Fibroblast of villous mesenchyme (primary cell): ENCODE data around the gene NUDT1. TPM values are rescaled to one million over a fixed set of nuclear protein-coding genes. Genes with fewer than 3 reads are reported as not detected.

Experiments used
- DNase-seq: peaks from one replicate; pipeline ENCODE4 v3.0.0-alpha.2; 2010; ENCODE audit warnings: low read depth
- H3K4me3 ChIP-seq: 2 replicates; pipeline ENCODE4 v1.5.1; 2011; ENCODE audit warnings: low read depth, mild to moderate bottlenecking, low read length
- total RNA-seq: library from RNA; depleted of rRNA; stranded (reverse); fragments of >200 nt; gene quantifications from 2 replicates; pipeline ENCODE4 v1.2.3, GENCODE V29; 2012
- TF ChIP-seq, protein P1 (sequence below): IDR thresholded peaks from 2 replicates; pipeline ENCODE4 v1.5.1; 2012; ENCODE audit warnings: low read depth, mild to moderate bottlenecking, low read length; ENCODE audit not compliant: insufficient read depth

NUDT1 gene
- total RNA-seq, 1 donor, result 13.4 TPM

DNA sequence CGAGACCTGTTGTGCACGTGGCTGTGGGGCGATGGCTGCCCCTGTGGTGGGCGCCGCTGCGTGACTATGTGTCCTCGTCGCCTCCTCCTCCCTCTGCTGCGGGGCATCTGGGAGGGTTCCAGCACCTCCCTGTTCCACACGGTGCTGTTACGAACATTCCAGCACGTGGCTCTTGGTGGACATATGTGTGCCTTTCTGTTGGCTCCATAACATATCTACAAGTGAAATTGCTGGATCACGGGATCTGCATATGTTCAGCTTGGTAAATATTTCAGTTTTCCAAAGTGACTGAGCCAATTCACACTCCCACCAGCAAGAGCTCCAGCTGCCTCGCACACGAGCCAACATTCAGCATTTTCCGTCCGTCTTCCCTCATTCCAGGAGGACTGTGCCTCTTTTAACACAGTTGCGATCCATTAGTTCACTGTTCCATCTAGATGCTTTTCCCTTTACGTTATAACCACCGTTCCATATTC, 47.1 kb downstream of the NUDT1 start:
- H3K4me3 ChIP-seq, result no peak overlapping the region
- TF ChIP-seq, protein P1, sequence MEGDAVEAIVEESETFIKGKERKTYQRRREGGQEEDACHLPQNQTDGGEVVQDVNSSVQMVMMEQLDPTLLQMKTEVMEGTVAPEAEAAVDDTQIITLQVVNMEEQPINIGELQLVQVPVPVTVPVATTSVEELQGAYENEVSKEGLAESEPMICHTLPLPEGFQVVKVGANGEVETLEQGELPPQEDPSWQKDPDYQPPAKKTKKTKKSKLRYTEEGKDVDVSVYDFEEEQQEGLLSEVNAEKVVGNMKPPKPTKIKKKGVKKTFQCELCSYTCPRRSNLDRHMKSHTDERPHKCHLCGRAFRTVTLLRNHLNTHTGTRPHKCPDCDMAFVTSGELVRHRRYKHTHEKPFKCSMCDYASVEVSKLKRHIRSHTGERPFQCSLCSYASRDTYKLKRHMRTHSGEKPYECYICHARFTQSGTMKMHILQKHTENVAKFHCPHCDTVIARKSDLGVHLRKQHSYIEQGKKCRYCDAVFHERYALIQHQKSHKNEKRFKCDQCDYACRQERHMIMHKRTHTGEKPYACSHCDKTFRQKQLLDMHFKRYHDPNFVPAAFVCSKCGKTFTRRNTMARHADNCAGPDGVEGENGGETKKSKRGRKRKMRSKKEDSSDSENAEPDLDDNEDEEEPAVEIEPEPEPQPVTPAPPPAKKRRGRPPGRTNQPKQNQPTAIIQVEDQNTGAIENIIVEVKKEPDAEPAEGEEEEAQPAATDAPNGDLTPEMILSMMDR, result no peak
- no peak for DNase-seq

DNA sequence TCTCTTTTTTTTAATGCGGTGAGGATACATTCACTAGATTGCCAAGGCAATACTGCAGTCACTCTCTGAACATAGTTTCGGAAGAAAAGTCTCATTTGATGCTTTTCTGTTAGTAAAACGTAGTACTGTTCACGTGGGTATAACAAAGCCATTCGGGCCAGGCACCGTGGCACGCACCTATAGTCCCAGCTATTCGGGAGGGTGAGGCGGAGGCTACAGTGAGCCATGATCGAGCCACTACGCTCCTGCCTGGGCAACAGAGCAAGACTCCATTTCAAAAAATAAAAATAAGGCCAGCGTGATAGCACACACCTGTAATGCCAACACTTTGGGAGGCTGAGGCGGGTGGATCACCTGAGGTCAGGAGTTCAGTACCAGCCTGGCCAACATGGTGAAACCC, 47.6 kb downstream of the NUDT1 start:
- DNase-seq, result no peak
- no peak overlapping the region for H3K4me3 ChIP-seq

DNA sequence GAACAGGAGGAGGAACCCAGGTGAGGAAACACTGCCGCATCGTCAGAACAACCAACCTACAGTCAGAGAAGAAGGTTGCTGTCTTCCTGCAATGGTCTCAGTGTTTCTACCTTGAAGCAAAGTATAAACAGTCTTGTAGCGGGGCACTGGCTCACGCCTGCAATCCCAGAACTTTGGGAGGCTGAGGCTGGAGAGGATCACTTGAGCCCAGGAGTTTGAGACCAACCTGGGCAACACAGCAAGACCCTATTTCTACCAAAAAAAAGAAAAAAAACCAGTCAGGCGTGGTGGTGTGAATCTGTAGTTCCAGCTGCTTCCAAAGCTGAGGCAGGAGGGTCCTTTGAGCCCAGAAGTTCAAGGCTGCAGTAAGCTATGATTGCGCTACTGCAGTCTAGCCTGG, 48.9 kb downstream of the NUDT1 start:
- DNase-seq, result no peak
- no peak overlapping the region for H3K4me3 ChIP-seq
- TF ChIP-seq, protein P1, result no peak

More for the DNA sequence above, 47.6 kb downstream of the NUDT1 start:
- TF ChIP-seq, protein P1, result no peak

DNA sequence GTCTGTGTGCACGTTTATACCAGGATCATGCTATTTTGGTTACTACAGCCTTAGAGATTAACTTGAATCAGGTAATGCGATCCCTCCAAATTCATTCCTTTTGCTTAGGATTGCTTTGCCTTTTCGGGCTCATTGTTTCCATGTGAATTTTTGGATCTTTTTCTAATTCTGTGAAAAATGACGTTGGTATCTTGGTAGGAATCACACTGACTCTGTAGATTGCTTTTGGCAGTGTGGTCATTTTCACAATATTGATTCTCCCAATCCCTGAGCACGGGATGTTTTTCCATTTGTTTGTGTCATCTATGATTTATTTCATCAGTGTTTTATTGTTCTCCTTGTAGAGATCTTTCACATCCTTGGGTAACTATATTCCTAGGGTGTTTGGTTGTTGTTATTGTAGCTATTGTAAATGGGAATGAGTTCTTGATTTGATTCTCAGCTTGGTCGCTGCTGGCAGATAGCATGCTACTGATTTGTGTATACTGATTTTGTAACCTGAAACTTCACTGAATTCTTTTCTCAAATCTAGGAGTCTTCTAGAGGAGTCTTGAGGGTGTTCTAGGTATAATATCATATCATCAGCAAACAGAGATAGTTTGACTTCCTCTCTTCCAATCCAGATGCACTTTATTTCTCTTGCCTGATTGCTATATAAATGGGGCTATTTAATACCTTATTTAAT, 54.1 kb downstream of the NUDT1 start:
- DNase-seq, result no peak
- TF ChIP-seq, protein P1, result no peak
- H3K4me3 ChIP-seq, result no peak overlapping the region

DNA sequence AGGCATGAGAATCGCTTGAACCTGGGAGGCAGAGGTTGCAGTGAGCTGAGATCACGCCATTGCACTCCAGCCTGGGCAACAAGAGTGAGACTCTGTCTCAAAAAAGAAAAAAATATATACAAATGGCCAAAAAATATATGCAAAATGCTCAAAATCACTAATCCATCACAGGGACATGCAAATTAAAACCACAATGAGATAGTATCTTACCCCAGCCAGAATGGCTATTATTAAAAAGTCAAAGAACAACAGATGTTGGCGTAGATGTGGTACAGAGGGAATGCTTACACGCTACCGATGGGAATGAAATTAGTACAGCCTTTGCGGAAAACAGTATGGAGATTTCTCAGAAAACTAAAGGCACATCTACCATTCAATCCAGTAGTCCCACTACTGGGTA, 54.8 kb downstream of the NUDT1 start:
- TF ChIP-seq, protein P1, result no peak
- no peak overlapping the region for H3K4me3 ChIP-seq
- no peak for DNase-seq

DNA sequence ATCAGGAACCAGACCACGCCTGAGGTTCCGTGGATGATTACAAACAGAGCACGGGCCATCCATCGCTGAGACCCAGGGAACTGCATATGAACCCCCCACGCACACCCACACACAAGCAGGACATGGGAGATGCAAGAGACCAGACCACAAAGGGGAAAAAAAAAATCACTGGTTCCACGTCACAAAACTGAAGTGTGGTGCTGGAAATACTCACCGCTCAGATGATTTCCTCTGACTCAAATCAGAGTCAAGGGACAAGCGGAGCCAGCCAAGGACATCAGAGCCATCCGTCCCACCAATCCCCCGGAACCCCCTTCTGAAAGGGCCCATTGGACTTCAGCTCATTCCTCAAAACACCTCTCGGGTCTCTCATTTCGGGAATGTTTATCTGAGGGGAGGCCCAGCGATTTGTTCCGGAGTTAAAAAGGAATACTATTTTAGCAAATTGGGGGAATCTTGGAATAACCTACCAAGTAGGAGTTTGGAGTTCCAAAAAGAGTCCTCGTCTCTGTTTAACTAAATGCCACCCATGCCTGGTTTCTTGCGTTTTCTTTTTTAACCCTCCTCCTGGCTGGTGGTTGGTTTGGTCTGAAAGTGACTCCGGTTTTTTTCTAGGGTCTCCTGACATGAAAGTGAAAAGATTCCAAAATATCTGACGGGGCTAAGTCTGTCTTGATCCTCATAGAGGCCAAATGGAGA, 57.3 kb downstream of the NUDT1 start:
- no peak overlapping the region for H3K4me3 ChIP-seq
- TF ChIP-seq, protein P1, result no peak
- DNase-seq, result peak; percentile 87
